ENCODE measurements around the gene DOK6.

DNA sequence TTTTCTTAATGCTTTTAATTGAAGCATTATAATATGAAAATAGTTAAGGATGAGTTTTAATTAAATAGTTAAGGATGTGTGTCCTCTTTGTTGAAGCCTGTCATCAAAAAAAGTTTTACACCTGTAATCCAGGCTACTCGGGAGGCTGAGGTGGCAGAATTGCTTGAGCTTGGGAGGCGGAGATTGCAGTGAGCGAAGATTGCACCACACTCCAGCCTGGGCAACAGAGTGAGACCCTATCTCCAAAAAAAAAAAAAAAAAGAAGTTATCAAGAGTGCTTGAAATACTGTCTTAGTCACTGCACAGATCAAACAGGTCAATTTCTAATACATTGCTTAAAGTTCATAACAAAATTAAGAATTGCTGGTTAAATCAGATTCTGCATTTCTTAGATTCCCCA lies 353.4 kb downstream of the DOK6 start:
- TF ChIP-seq, protein P1, sequence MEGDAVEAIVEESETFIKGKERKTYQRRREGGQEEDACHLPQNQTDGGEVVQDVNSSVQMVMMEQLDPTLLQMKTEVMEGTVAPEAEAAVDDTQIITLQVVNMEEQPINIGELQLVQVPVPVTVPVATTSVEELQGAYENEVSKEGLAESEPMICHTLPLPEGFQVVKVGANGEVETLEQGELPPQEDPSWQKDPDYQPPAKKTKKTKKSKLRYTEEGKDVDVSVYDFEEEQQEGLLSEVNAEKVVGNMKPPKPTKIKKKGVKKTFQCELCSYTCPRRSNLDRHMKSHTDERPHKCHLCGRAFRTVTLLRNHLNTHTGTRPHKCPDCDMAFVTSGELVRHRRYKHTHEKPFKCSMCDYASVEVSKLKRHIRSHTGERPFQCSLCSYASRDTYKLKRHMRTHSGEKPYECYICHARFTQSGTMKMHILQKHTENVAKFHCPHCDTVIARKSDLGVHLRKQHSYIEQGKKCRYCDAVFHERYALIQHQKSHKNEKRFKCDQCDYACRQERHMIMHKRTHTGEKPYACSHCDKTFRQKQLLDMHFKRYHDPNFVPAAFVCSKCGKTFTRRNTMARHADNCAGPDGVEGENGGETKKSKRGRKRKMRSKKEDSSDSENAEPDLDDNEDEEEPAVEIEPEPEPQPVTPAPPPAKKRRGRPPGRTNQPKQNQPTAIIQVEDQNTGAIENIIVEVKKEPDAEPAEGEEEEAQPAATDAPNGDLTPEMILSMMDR (conservative IDR thresholded peaks at IDR 0.05) = no peak
- no peak for TF ChIP-seq EZH2 (IDR thresholded peaks at IDR 0.05; ENCODE audit: low read depth)

Measured in PC-9 (cell line).